ENCODE results near the gene LHPP. TPM values are rescaled to one million over a fixed set of nuclear protein-coding genes. Genes with fewer than 3 reads are reported as not detected.

The LHPP gene
- total RNA-seq, 1 donor from 2014 or later: 24.5 TPM

DNA sequence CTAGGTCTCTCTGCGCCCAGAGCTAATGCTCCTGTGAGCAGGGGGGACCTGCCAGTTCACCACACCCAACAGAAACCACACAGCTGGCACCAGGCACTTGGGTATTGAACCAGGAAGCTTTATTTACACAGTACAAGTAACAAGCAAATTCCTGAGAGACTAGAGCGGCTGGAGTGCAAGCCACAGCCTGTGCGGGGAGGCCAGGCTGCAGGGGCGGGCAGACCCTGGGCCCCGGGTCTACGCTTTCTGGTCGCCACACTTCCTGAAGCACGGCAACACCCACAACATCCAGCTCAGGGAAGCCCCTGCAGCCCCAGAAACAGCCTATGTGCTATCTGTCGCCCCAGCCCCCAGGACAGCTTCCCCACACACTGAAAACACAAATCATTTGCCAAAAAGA is 157.6 kb downstream of the LHPP start:
- no peaks in the 10 kb centered on the region for H3K9me3 Mint-ChIP-seq
- TF ChIP-seq, protein P1, sequence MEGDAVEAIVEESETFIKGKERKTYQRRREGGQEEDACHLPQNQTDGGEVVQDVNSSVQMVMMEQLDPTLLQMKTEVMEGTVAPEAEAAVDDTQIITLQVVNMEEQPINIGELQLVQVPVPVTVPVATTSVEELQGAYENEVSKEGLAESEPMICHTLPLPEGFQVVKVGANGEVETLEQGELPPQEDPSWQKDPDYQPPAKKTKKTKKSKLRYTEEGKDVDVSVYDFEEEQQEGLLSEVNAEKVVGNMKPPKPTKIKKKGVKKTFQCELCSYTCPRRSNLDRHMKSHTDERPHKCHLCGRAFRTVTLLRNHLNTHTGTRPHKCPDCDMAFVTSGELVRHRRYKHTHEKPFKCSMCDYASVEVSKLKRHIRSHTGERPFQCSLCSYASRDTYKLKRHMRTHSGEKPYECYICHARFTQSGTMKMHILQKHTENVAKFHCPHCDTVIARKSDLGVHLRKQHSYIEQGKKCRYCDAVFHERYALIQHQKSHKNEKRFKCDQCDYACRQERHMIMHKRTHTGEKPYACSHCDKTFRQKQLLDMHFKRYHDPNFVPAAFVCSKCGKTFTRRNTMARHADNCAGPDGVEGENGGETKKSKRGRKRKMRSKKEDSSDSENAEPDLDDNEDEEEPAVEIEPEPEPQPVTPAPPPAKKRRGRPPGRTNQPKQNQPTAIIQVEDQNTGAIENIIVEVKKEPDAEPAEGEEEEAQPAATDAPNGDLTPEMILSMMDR (IDR thresholded peaks at IDR 0.05): no peak
- TF ChIP-seq EZH2 (IDR thresholded peaks at IDR 0.05) (no peak), EZH2phosphoT487 (IDR thresholded peaks at IDR 0.05) (no peak)
- Histone ChIP-seq H3K79me2 (ENCODE audit: low read depth) (no peaks in the 10 kb centered on the region), H3F3A (ENCODE audit: low read depth) (peaks cover 7% of the 10 kb centered on the region), H3K9me3 (ENCODE audit: low read depth) (no peaks in the 10 kb centered on the region), H3K36me3 (no peaks in the 10 kb centered on the region), H3K4me1 (no peaks in the 10 kb centered on the region), H3K9ac (no peak overlapping the region), H3K4me2 (no peak overlapping the region), H4K20me1 (ENCODE audit: low read depth) (peaks cover 21% of the 10 kb centered on the region), H2AFZ (replicated peaks) (no peak overlapping the region), H3K27ac (no peak overlapping the region), H3K27me3 (no peaks in the 10 kb centered on the region), H3K4me3 (no peak overlapping the region)
- H3K4me3 Mint-ChIP-seq: no peak overlapping the region
- H3K4me1 Mint-ChIP-seq: peaks cover 16% of the 10 kb centered on the region
- DNase-seq (ENCODE audit: low spot score): no peak
- no peak overlapping the region for H3K27ac Mint-ChIP-seq
- H3K27me3 Mint-ChIP-seq (ENCODE audit: insufficient read depth, low read depth): peaks cover 2% of the 10 kb centered on the region
- H3K36me3 Mint-ChIP-seq: peaks cover 10% of the 10 kb centered on the region

GRCh38 chr10:124619802-124620490 is 158.3 kb downstream of the LHPP start:
- no peak overlapping the region for H3K4me3 ChIP-seq
- peaks cover 2% of the 10 kb centered on the region for H3K4me1 ChIP-seq
- no peak overlapping the region for H3K4me2 ChIP-seq
- peak overlapping the region; percentile 72 for H3K27ac Mint-ChIP-seq
- no peak overlapping the region for H2AFZ ChIP-seq (replicated peaks)
- no peaks in the 10 kb centered on the region for H3K79me2 ChIP-seq (ENCODE audit: low read depth)
- H3K27me3 Mint-ChIP-seq (ENCODE audit: insufficient read depth, low read depth): no peaks in the 10 kb centered on the region
- DNase-seq (ENCODE audit: low spot score): no peak
- H3F3A ChIP-seq (ENCODE audit: low read depth): peaks cover 4% of the 10 kb centered on the region
- no peaks in the 10 kb centered on the region for H3K9me3 Mint-ChIP-seq
- no peak overlapping the region for H3K9ac ChIP-seq
- peaks cover 25% of the 10 kb centered on the region for H4K20me1 ChIP-seq (ENCODE audit: low read depth)
- H3K27ac ChIP-seq: peak overlapping the region; percentile 13
- no peaks in the 10 kb centered on the region for H3K27me3 ChIP-seq
- H3K4me3 Mint-ChIP-seq: no peak overlapping the region
- peaks cover 10% of the 10 kb centered on the region for H3K36me3 Mint-ChIP-seq
- TF ChIP-seq, protein P1 (IDR thresholded peaks at IDR 0.05): no peak
- no peak for TF ChIP-seq EZH2phosphoT487 (IDR thresholded peaks at IDR 0.05)
- no peak for TF ChIP-seq EZH2 (IDR thresholded peaks at IDR 0.05)
- H3K4me1 Mint-ChIP-seq: peaks cover 16% of the 10 kb centered on the region
- H3K36me3 ChIP-seq: no peaks in the 10 kb centered on the region
- no peaks in the 10 kb centered on the region for H3K9me3 ChIP-seq (ENCODE audit: low read depth)

- no peak overlapping the region for H3K27ac ChIP-seq
Measured at GRCh38 chr10:124621637-124622036, 160.0 kb downstream of the LHPP start.

More at GRCh38 chr10:124621637-124622036, 160.0 kb downstream of the LHPP start:
- Histone ChIP-seq H3K9ac (no peak overlapping the region), H2AFZ (replicated peaks) (no peak overlapping the region), H4K20me1 (ENCODE audit: low read depth) (peaks cover 33% of the 10 kb centered on the region), H3K4me3 (no peak overlapping the region), H3K9me3 (ENCODE audit: low read depth) (no peaks in the 10 kb centered on the region), H3F3A (ENCODE audit: low read depth) (no peaks in the 10 kb centered on the region), H3K4me1 (peaks cover 5% of the 10 kb centered on the region), H3K36me3 (no peaks in the 10 kb centered on the region), H3K4me2 (no peak overlapping the region), H3K27me3 (no peaks in the 10 kb centered on the region), H3K79me2 (ENCODE audit: low read depth) (no peaks in the 10 kb centered on the region)
- no peak overlapping the region for H3K27ac Mint-ChIP-seq
- no peaks in the 10 kb centered on the region for H3K27me3 Mint-ChIP-seq (ENCODE audit: insufficient read depth, low read depth)
- DNase-seq (ENCODE audit: low spot score): no peak
- no peak for TF ChIP-seq EZH2phosphoT487 (IDR thresholded peaks at IDR 0.05)
- TF ChIP-seq EZH2 (IDR thresholded peaks at IDR 0.05): no peak
- TF ChIP-seq, protein P1 (IDR thresholded peaks at IDR 0.05): no peak
- H3K9me3 Mint-ChIP-seq: no peaks in the 10 kb centered on the region
- peaks cover 9% of the 10 kb centered on the region for H3K36me3 Mint-ChIP-seq
- H3K4me3 Mint-ChIP-seq: peak overlapping the region; percentile 16
- peaks cover 13% of the 10 kb centered on the region for H3K4me1 Mint-ChIP-seq

Data from neural progenitor cell (in vitro differentiated cells).